HUDEP-2 (cell line): ENCODE data around the gene RNU6-1.

Experiments
- DNase-seq, 76 experiments: peaks; one replicate each; lab custom pipeline; 2025; ENCODE audit not compliant: unreplicated experiment in 76 of 76; lab: John Stamatoyannopoulos, UW

Gene RNU6-1

GRCh38 chr15:67803996-67804843, 35.6 kb downstream of the RNU6-1 start:
- no peak for DNase-seq

DNA sequence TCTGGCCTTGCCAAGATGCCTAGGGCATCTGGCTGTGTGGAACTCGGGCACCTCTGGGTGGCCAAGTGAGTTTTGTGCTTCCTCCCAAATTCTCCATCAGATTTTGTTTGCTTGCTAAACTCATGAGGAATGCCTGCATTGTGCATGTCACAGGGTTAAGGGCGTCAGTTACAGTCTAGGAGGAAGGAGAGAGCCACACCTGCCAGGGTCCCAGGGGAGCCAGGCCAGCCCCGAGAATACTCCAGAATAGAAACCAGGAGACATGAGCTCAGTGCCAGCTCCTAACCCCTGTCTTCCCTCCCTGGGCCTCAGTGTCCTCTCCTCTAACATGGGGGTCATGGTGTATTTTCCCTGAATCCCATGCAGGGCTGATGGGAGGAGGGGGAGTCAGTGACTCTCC, 36.5 kb downstream of the RNU6-1 start:
- DNase-seq, result no peak

DNA sequence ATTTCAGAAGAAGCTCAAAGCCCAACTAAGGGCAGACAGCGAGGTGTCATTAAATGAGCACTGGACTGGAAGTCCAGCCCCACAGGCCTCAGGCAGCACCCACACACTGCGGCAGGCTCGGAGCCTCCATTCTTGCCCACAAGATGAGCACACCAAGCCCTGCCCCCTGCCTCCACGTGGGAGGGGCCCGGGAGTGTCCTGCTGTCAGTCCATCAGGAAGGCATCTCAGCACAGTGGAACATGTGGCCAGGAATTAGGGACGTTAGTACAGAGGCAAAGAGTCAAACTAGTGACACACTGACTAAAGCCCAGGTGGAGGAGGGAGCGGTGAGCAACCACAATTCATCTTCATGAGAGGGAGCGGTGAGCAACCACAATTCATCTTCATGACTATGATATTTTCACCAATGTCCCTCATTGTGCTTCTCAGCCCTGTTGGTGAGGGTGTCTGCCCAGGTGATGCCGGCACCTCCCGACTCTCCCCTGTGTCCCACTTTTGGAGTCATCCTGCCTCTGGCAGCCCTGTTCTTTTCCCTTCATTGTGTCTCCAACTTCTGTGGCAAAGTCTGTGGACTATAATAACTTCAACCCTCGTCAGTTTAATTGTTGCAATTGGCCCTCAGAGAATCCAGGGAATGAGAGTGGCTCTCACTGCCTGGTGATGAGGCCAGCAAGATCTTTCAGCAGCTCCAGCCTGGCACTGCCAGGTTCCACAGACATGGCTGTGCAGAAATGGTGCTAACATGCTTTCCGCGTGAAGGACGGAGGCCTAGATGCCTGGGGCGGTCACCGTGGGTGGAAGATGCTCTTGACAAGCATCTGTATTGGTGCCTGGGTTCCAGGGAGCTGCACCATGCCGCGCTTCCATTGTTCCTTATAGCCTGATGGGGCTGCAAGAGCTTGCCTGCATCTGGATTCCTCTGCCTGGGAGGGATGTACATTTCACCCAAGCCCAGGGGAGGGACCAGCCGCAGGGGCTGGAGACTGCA, 37.6 kb downstream of the RNU6-1 start:
- no peak for DNase-seq

- no peak for DNase-seq
These were observed 38.7 kb downstream of the RNU6-1 start for GRCh38 chr15:67801142-67801541.

DNA sequence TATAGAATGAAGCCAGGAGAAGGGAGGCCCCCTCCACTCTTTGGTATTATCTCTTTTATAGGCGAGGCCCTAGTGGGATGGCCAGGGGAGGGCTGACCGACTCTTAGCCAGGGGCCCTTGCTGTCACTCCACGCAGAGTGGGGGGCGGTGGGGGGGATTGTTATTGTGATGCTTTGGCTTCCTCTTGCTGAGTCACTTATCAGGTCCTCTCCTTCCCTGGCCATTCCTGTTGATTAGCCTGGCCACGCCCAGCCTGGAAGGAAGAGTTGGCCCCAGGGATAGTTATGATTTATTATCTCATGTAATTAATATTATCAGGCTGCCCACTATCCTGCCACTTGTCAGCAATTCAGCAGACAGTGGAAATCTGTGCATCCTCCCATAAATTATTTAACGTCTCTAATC, 40.0 kb downstream of the RNU6-1 start:
- no peak for DNase-seq

- no peak for DNase-seq
These were observed 43.4 kb downstream of the RNU6-1 start for GRCh38 chr15:67796196-67797127.

GRCh38 chr15:67794832-67795574, 44.8 kb downstream of the RNU6-1 start:
- peak in 27 of 76 experiments; percentile 4 to 53 (median 16) for DNase-seq

- no peak for DNase-seq
These were observed 47.4 kb downstream of the RNU6-1 start for GRCh38 chr15:67792250-67792942.

GRCh38 chr15:67790610-67791319, 49.1 kb downstream of the RNU6-1 start:
- no peak for DNase-seq
